Left ventricle myocardium inferior (tissue), 1 donor: ENCODE measurements around the gene PPP1R1C. TPM values are rescaled to one million over a fixed set of nuclear protein-coding genes. Genes with fewer than 3 reads are reported as not detected.

Experiments used
- DNase-seq: peaks from one replicate; pipeline ENCODE4 v3.0.0-alpha.2; 2020
- H3K27ac ChIP-seq: fragments of 200-600 bp; replicated peaks from 2 replicates; pipeline ENCODE4 v1.8.0; 2021
- H3K27me3 ChIP-seq: fragments of 200-600 bp; 2 replicates; pipeline ENCODE4 v1.8.0; 2021; ENCODE audit warnings: low read depth
- H3K36me3 ChIP-seq: fragments of 200-600 bp; 2 replicates; pipeline ENCODE4 v1.8.0; 2021
- H3K4me1 ChIP-seq: fragments of 200-600 bp; 2 replicates; pipeline ENCODE4 v1.8.0; 2021
- H3K4me3 ChIP-seq: fragments of 200-600 bp; 2 replicates; pipeline ENCODE4 v1.8.0; 2021; ENCODE audit warnings: mild to moderate bottlenecking, moderate library complexity
- H3K9me3 ChIP-seq: fragments of 200-600 bp; replicated peaks from 2 replicates; pipeline ENCODE4 v1.8.0; 2021
- CTCF ChIP-seq: fragments of 200-600 bp; IDR thresholded peaks from 2 replicates; pipeline ENCODE4 v1.8.0; 2021; ENCODE audit warnings: antibody characterized with exemption, mild to moderate bottlenecking, borderline replicate concordance
- intact Hi-C: fragments of 100-400 bp; cut with micrococcal nuclease; formaldehyde crosslinking; loops from one replicate; pipeline ENCODE4 v1.11.0; 2022
- total RNA-seq: library from RNA; stranded (reverse); fragmentation: NEBNext Ultra II Directional; extraction: Animal tissue kit (Norgen Biotek cat#: 25700); gene quantifications from one replicate; pipeline ENCODE4 v1.2.1, GENCODE V29; 2021
- donor health status: DM: no; HTN: yes; CAD: no; lungs with severe emphysema.

Gene PPP1R1C
- total RNA-seq, 1 donor from 2014 or later = 33.1 TPM

DNA sequence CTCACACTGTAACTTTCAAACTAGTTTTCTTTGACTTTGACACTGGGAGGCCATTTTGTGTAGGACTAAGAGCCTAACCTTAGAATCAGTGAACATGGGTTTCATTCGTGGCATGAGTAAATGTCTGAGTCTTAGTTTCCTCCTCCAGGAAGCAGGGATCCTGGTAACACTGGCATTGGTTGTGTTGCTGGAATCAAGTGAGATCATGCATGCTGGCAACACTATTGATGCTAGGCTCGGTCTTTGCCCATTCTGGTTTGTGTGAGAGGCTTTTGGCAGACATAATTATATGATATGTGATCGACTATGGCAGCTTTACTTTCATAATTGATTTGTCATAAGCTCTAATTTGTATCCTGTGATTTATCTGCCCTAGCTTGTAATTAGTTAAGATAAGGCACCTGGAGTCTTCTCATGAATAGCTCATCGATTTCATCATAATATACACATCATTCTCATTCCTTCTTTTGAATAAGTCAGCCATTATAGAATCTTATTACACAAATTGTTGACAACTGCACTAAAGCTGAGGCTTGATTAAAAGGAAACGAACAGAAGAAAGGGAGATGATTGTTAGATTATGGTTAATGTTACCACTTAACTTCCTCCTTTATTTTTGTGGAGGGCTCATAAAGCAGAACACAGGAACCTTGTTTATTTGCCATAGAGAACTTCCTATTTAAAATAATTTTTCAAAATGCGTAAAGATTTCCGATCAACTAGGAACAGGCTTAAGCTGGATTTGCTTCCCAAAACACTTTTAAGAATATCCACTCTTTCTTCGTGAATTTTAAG is 12.6 kb downstream of the PPP1R1C start:
- H3K27me3 ChIP-seq = no peaks in the 10 kb centered on the region
- H3K36me3 ChIP-seq = no peaks in the 10 kb centered on the region
- TF ChIP-seq CTCF = no peak
- no peak overlapping the region for H3K27ac ChIP-seq
- no peak overlapping the region for H3K4me3 ChIP-seq
- H3K9me3 ChIP-seq = no peaks in the 10 kb centered on the region
- H3K4me1 ChIP-seq = peaks cover 2% of the 10 kb centered on the region
- intact Hi-C loops = no loop called here
- no peak for DNase-seq

DNA sequence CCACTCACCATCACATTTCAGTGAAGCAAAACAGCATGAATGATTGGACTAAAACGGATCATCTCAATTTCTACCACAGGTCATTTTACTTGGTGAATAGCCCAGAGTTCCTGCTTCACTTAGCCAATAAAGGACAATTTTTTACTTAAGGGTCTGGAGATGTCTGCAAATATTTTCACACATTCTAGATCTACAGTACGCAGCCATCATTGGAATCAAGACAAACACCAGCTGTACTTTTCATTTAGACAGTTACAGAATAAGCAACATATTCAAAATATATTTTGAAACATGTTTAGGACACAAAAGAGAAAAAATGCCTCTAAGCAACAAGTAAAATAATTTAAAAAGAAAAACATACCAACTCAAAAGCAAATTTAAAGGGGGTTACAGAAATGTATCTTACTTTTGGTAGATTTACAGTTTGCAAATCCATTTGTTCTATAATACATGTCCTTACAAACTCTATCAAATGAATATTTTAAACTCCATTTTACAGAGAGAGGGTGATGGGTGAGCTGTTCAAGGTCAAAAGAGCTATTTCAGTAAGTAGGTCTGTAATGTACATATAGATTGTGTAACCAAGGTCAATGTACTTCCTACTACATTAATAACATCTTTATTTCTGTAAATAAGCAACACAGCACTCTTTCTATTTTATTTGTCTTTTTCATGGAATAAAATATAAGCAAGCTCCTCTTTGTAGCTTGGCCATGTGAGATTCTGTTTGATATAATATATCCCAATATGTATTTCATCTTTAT is 13.4 kb downstream of the PPP1R1C start:
- intact Hi-C loops = no loop called here

GRCh38 chr2:181999911-182000310 is 14.3 kb downstream of the PPP1R1C start:
- H3K4me1 ChIP-seq = no peaks in the 10 kb centered on the region
- TF ChIP-seq CTCF = no peak
- no peaks in the 10 kb centered on the region for H3K27me3 ChIP-seq
- no peak overlapping the region for H3K27ac ChIP-seq
- no peaks in the 10 kb centered on the region for H3K9me3 ChIP-seq
- intact Hi-C loops = no loop called here
- H3K36me3 ChIP-seq = no peaks in the 10 kb centered on the region
- no peak for DNase-seq
- no peak overlapping the region for H3K4me3 ChIP-seq

More for the DNA sequence above, 13.4 kb downstream of the PPP1R1C start:
- H3K27ac ChIP-seq = no peak overlapping the region
- TF ChIP-seq CTCF = no peak
- H3K4me1 ChIP-seq = no peaks in the 10 kb centered on the region
- no peak for DNase-seq
- H3K36me3 ChIP-seq = no peaks in the 10 kb centered on the region
- no peaks in the 10 kb centered on the region for H3K27me3 ChIP-seq
- H3K9me3 ChIP-seq = no peaks in the 10 kb centered on the region
- H3K4me3 ChIP-seq = no peak overlapping the region

DNA sequence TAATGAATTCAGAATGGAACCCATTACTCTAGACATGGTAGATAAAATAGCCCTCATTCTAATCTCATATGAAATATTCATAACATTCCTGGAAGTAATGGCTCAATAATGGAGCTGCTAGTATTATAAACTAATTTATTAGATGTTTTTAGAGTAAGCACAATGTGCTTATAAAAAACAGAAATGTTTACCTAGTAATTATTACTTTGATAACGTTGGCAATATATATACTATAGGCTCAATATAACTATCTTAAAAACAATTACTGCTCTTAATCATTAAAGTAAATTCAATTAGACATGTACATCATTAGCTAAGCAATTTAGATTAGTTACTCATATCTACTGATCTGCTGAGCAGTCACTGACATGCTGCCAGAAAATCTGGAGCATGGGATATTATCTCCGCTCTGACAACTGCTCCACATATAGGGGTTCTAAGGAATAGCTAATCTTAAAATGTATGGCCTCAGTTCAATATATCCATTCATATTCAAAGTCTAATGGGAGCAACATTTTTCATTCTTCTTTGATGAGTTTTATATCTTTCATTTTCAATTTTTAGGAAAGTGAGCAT is 19.4 kb downstream of the PPP1R1C start:
- no peaks in the 10 kb centered on the region for H3K4me1 ChIP-seq
- intact Hi-C loops = no loop called here
- no peak for TF ChIP-seq CTCF
- no peaks in the 10 kb centered on the region for H3K27me3 ChIP-seq
- peaks cover 4% of the 10 kb centered on the region for H3K9me3 ChIP-seq
- no peak overlapping the region for H3K27ac ChIP-seq
- no peaks in the 10 kb centered on the region for H3K36me3 ChIP-seq
- H3K4me3 ChIP-seq = no peak overlapping the region
- DNase-seq = no peak

GRCh38 chr2:182006595-182007341 is 21.1 kb downstream of the PPP1R1C start:
- H3K4me3 ChIP-seq = no peak overlapping the region
- no peak overlapping the region for H3K27ac ChIP-seq
- no peak for TF ChIP-seq CTCF
- intact Hi-C loops = no loop called here
- H3K4me1 ChIP-seq = no peaks in the 10 kb centered on the region
- H3K9me3 ChIP-seq = peaks cover 19% of the 10 kb centered on the region
- H3K27me3 ChIP-seq = no peaks in the 10 kb centered on the region
- DNase-seq = no peak
- H3K36me3 ChIP-seq = no peaks in the 10 kb centered on the region
